HCT116 (cell line): ENCODE measurements around the gene BRD4. TPM values are rescaled to one million over a fixed set of nuclear protein-coding genes. Genes with fewer than 3 reads are reported as not detected.

Experiments
- ATAC-seq: fragments of 200-7000 bp; cut with Tn5 transposase; 2 replicates; pipeline ENCODE4 v1.9.1; 2020; ENCODE audit warnings: mild to moderate bottlenecking, moderate library complexity
- BruUV-seq: library from RNA; stranded (reverse); fragments of 400-500 nt; replicated peaks from 2 replicates; lab custom pipeline; 2021; lab: Mats Ljungman, UMichigan
- CTCF ChIA-PET: fragments of 300-600 bp; sonication (Branson Sonifier 250); formaldehyde crosslinking; loops from one replicate; lab custom pipeline; 2021; ENCODE audit warnings: antibody characterized with exemption; lab: Charles Lee
- POLR2A ChIA-PET: fragments of 300-600, 350-600 bp; sonication (Branson Sonifier 250); formaldehyde crosslinking; loops from one replicate; lab custom pipeline; 2021; ENCODE audit warnings: antibody characterized with exemption; lab: Charles Lee
- RAD21 ChIA-PET, 2 experiments: fragments of 300-600 bp; sonication (Branson Sonifier 250); formaldehyde crosslinking; loops; one replicate each; lab custom pipeline; 2023; ENCODE audit warnings: low total read pairs in 2 of 2; ENCODE audit not compliant: uncharacterized antibody in 2 of 2, unreplicated experiment in 2 of 2, low non-redundant PET in 1 of 2; lab: Charles Lee
- DNase-seq: peaks from one replicate; pipeline ENCODE4 v3.0.0-alpha.2; 2010; ENCODE audit warnings: low read depth, low spot score
- H2AFZ ChIP-seq: fragments of 200-600 bp; shearing (Covaris generic), sonication (generic); 2 replicates; pipeline ENCODE4 v1.6.1; 2017; ENCODE audit warnings: low read depth, mixed run types, mixed read lengths, antibody characterized with exemption, low read length; ENCODE audit not compliant: poor library complexity, severe bottlenecking
- H3K27ac ChIP-seq: 2 replicates; pipeline ENCODE4 v1.5.1; 2012; ENCODE audit warnings: low read depth, low read length
- H3K27me3 ChIP-seq: fragments of 200-600 bp; sonication (generic); 2 replicates; pipeline ENCODE4 v1.6.1; 2016; ENCODE audit warnings: mixed run types, low read length, mixed read lengths; ENCODE audit not compliant: insufficient read depth
- H3K36me3 ChIP-seq, 2 experiments: fragments of 200-500 bp in 1 of 2; fragments of 200-600 bp in 1 of 2; sonication (Bioruptor generic) in 1 of 2; sonication (generic) in 1 of 2; 2 replicates each; pipeline versions ENCODE4 v1.5.1 to v1.6.1; 2014 to 2016; ENCODE audit warnings: low read length in 2 of 2, inconsistent platforms in 1 of 2, mixed read lengths in 1 of 2, mixed run types in 1 of 2; ENCODE audit not compliant: insufficient read depth in 2 of 2, control insufficient read depth in 1 of 2
- H3K4me1 ChIP-seq, 2 experiments: fragments of 200-600 bp in 1 of 2; sonication (generic) in 1 of 2; 2 replicates each; pipeline versions ENCODE4 v1.5.1 to v1.6.1; 2012 to 2017; ENCODE audit warnings: low read length in 2 of 2, inconsistent platforms in 1 of 2, mild to moderate bottlenecking in 1 of 2, mixed read lengths in 1 of 2, mixed run types in 1 of 2, moderate library complexity in 1 of 2; ENCODE audit not compliant: insufficient read depth in 2 of 2, control insufficient read depth in 1 of 2
- H3K4me2 ChIP-seq: fragments of 200-600 bp; sonication (generic); 2 replicates; pipeline ENCODE4 v1.6.1; 2017; ENCODE audit warnings: mixed run types, low read length, mixed read lengths
- H3K4me3 ChIP-seq, 2 experiments: fragments of 200-600 bp in 1 of 2; sonication (generic) in 1 of 2; replicated peaks in 1 of 2; 2 replicates each; pipeline ENCODE4 v1.5.1; 2011 to 2016; ENCODE audit warnings: low read length in 2 of 2, control low read depth in 1 of 2, low read depth in 1 of 2, mild to moderate bottlenecking in 1 of 2, mixed read lengths in 1 of 2, mixed run types in 1 of 2
- H3K79me2 ChIP-seq: fragments of 200-600 bp; sonication (generic); 2 replicates; pipeline ENCODE4 v1.6.1; 2017; ENCODE audit warnings: mild to moderate bottlenecking, mixed run types, low read length, moderate library complexity, mixed read lengths; ENCODE audit not compliant: insufficient read depth
- H3K9ac ChIP-seq: fragments of 200-600 bp; sonication (generic); 2 replicates; pipeline ENCODE4 v1.6.1; 2016; ENCODE audit warnings: low read length, mixed read lengths
- H3K9me2 ChIP-seq: fragments of 200-600 bp; sonication (generic), shearing (Covaris generic); 2 replicates; pipeline ENCODE4 v1.6.1; 2017; ENCODE audit warnings: mixed run types, mild to moderate bottlenecking, moderate library complexity; ENCODE audit not compliant: insufficient read depth
- H3K9me3 ChIP-seq, 2 experiments: fragments of 200-500 bp in 1 of 2; fragments of 200-600 bp in 1 of 2; sonication (Bioruptor generic) in 1 of 2; sonication (generic) in 1 of 2; 2 replicates each; pipeline ENCODE4 v1.6.1; 2014 to 2017; ENCODE audit warnings: low read length in 2 of 2, mixed read lengths in 2 of 2, inconsistent platforms in 1 of 2, low read depth in 1 of 2, mild to moderate bottlenecking in 1 of 2, mixed run types in 1 of 2, moderate library complexity in 1 of 2; ENCODE audit not compliant: control insufficient read depth in 1 of 2, insufficient read depth in 1 of 2
- H4K20me1 ChIP-seq: fragments of 200-600 bp; sonication (generic), shearing (Covaris generic); 2 replicates; pipeline ENCODE4 v1.6.1; 2017; ENCODE audit warnings: mixed run types, mild to moderate bottlenecking, moderate library complexity; ENCODE audit not compliant: insufficient read depth
- CEBPB ChIP-seq: IDR thresholded peaks from 2 replicates; pipeline ENCODE4 v1.6.1; 2012; ENCODE audit warnings: low read depth
- EZH2phosphoT487 ChIP-seq: fragments of 200-600 bp; IDR thresholded peaks from 2 replicates; pipeline ENCODE4 v1.6.1; 2018; ENCODE audit warnings: antibody characterized with exemption, borderline replicate concordance
- JUND ChIP-seq: IDR thresholded peaks from 2 replicates; pipeline ENCODE4 v1.6.1; 2012
- POLR2A ChIP-seq: IDR thresholded peaks from 2 replicates; pipeline ENCODE4 v1.7.0; 2011; ENCODE audit warnings: borderline replicate concordance; ENCODE audit not compliant: insufficient read depth, insufficient read length; ENCODE audit errors: extremely low read depth
- RAD21 ChIP-seq: IDR thresholded peaks from 2 replicates; pipeline ENCODE4 v1.6.1; 2012; ENCODE audit warnings: low read depth, mild to moderate bottlenecking
- SIN3A ChIP-seq: IDR thresholded peaks from 2 replicates; pipeline ENCODE4 v1.6.1; 2012; ENCODE audit warnings: low read depth
- SP1 ChIP-seq: IDR thresholded peaks from 2 replicates; pipeline ENCODE4 v1.6.1; 2012; ENCODE audit warnings: low read depth
- TCF7L2 ChIP-seq: IDR thresholded peaks from 2 replicates; pipeline ENCODE4 v1.7.0; 2011; ENCODE audit warnings: borderline replicate concordance, inconsistent platforms; ENCODE audit not compliant: insufficient read depth, insufficient read length; ENCODE audit errors: extremely low read depth
- ZFX ChIP-seq: fragments of 450-650 bp; IDR thresholded peaks from 2 replicates; pipeline ENCODE4 v1.6.1; 2017
- intact Hi-C: fragments of 100-400 bp; cut with micrococcal nuclease; formaldehyde crosslinking; loops from 2 replicates; pipeline ENCODE4 v1.10.0; 2022
- total RNA-seq: library from RNA; stranded (reverse); gene quantifications from one replicate; pipeline ENCODE4 v1.2.1, GENCODE V29; 2021; ENCODE audit not compliant: unreplicated experiment
- TF ChIP-seq, protein P1 (sequence below): IDR thresholded peaks from 2 replicates; pipeline ENCODE4 v1.6.1; 2012
- TF ChIP-seq, protein P2 (sequence below), 3 experiments: fragments of 200-600 bp in 1 of 3; sonication (generic) in 1 of 3; IDR thresholded peaks in 2 of 3; conservative IDR thresholded peaks in 1 of 3; 2 replicates each; pipeline ENCODE4 v1.5.1; 2012 to 2017; ENCODE audit warnings: low read depth in 2 of 3, low read length in 2 of 3, antibody characterized with exemption in 1 of 3, borderline replicate concordance in 1 of 3, control low read depth in 1 of 3, mild to moderate bottlenecking in 1 of 3, mixed read lengths in 1 of 3, mixed run types in 1 of 3, moderate library complexity in 1 of 3; ENCODE audit not compliant: insufficient read depth in 1 of 3
- TF ChIP-seq, protein P3 (sequence below): IDR thresholded peaks from 2 replicates; pipeline ENCODE4 v1.6.1; 2012; ENCODE audit warnings: low read depth

BRD4 gene
- total RNA-seq, 1 experiment from 2014 or later, result 52.9 TPM

DNA sequence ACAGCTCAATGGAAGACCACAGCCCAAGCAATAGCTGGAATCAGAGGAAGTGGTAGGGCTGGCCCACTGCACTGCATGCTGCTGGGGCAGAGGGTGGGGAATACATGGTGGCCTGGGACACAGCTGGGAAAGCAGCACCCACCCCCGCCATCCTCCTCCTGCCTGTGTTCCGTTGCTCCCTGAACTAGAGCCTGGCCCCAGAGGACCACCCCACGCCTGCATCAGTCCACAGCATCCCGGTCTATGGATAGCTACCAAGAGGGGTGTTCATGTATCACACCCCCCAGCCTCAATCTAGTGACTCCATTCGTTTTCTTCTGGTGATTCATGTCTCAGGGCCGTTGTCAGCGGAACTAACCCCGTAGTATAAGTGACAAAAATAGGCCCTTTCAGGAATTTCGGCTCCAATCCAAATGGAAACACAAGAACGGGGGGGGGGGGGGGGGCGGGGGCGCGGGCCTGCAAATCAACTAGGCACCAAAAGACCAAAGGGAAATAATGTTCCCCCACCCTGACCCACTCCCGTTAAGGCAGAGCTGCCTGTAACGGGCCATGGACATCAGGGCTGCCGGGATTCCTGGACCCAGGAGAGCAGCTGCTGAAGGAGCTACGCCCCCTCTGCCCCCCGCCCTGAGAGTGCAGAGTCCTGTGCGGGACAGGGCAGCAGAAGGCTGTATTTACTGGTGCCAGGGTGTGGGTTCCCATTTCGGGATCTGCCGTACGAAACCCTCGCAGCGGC, 81.2 kb downstream of the BRD4 start:
- Histone ChIP-seq H3K4me3 (no peak overlapping the region), H3K79me2 (peaks cover 18% of the 10 kb centered on the region; the same call in 1 of the 2 replicates), H3K4me1 (peaks cover 14 to 28% of the 10 kb centered on the region in 2 experiments), H3K9me2 (no peaks in the 10 kb centered on the region), H3K9me3 (no peaks in the 10 kb centered on the region), H3K36me3 (peaks cover 0 to 4% of the 10 kb centered on the region in 2 experiments; a peak in 3 of 4 replicates), H3K27ac (no peak overlapping the region)
- peak; percentile 7; the same call in 1 of the 2 replicates for ATAC-seq
- intact Hi-C loops, result loop anchor here (5.0 kb wide), 1 partner anchor 379 kb away; no protein-coding TSS in a partner anchor
- RAD21 ChIA-PET, result interaction anchor here in 1 of 2 experiments (0.6 to 1.4 kb wide), 3 partner anchors 56 to 159 kb away, joined by 3 to 4 read pairs (median 3); no protein-coding TSS in a partner anchor
- DNase-seq, result no peak
- TF ChIP-seq EZH2phosphoT487 (no peak), ZFX (no peak)
- TF ChIP-seq, all 23 proteins: peak for 0
- BruUV-seq, result no TSS peak
- Histone ChIP-seq H4K20me1 (no peaks in the 10 kb centered on the region), H3K27me3 (no peaks in the 10 kb centered on the region), H2AFZ (no peak overlapping the region), H3K9ac (no peak overlapping the region), H3K4me2 (no peak overlapping the region)
- POLR2A ChIA-PET, result no interaction called here
- CTCF ChIA-PET, result interaction anchor here (0.7 to 2.2 kb wide), 11 partner anchors 10 to 305 kb away, joined by 3 to 14 read pairs (median 4); no protein-coding TSS in a partner anchor

DNA sequence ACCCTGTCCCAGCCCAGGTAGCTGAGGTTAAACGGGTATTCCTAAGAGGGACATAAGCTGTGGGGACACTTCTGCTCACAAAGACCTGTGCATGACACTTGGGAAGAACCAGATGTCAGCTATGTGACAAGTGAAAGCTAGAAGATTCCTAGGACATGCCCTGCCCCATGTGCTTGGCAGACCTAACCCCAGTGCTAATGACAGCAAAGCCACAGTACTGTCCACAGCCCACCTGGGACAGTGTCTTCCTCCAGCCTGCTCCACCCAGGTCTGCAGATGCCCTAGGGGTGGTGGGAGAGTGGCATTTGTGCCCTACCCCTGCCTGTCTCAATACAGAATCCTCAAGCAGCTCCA, 81.7 kb downstream of the BRD4 start:
- intact Hi-C loops, result loop anchor here (5.0 kb wide), 1 partner anchor 378 kb away; no protein-coding TSS in a partner anchor
- no peak for DNase-seq
- Histone ChIP-seq H3K36me3 (peaks cover 0 to 2% of the 10 kb centered on the region in 2 experiments; a peak in 2 of 4 replicates), H3K9ac (no peak overlapping the region), H3K9me2 (no peaks in the 10 kb centered on the region), H3K27ac (no peak overlapping the region), H4K20me1 (no peaks in the 10 kb centered on the region), H2AFZ (no peak overlapping the region), H3K79me2 (peaks cover 18% of the 10 kb centered on the region; the same call in 1 of the 2 replicates), H3K9me3 (no peaks in the 10 kb centered on the region), H3K4me2 (no peak overlapping the region), H3K27me3 (no peaks in the 10 kb centered on the region), H3K4me1 (peaks cover 14 to 28% of the 10 kb centered on the region in 2 experiments), H3K4me3 (no peak overlapping the region)
- ChIA-PET POLR2A (no interaction called here), CTCF (interaction anchor here (0.8 to 2.2 kb wide), 4 partner anchors 16 to 158 kb away, joined by 3 to 14 read pairs (median 4); no protein-coding TSS in a partner anchor), RAD21 (interaction anchor here in 1 of 2 experiments (0.6 to 1.4 kb wide), 2 partner anchors 55 to 159 kb away, joined by 3 to 4 read pairs; no protein-coding TSS in a partner anchor)
- BruUV-seq, result no TSS peak
- ATAC-seq, result no peak
- TF ChIP-seq JUND (no peak), RAD21 (no peak), ZFX (no peak), SP1 (no peak), CEBPB (no peak), TCF7L2 (no peak), POLR2A (no peak), SIN3A (no peak)
- TF ChIP-seq, protein P1, sequence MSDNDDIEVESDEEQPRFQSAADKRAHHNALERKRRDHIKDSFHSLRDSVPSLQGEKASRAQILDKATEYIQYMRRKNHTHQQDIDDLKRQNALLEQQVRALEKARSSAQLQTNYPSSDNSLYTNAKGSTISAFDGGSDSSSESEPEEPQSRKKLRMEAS, result no peak
- TF ChIP-seq, protein P2, sequence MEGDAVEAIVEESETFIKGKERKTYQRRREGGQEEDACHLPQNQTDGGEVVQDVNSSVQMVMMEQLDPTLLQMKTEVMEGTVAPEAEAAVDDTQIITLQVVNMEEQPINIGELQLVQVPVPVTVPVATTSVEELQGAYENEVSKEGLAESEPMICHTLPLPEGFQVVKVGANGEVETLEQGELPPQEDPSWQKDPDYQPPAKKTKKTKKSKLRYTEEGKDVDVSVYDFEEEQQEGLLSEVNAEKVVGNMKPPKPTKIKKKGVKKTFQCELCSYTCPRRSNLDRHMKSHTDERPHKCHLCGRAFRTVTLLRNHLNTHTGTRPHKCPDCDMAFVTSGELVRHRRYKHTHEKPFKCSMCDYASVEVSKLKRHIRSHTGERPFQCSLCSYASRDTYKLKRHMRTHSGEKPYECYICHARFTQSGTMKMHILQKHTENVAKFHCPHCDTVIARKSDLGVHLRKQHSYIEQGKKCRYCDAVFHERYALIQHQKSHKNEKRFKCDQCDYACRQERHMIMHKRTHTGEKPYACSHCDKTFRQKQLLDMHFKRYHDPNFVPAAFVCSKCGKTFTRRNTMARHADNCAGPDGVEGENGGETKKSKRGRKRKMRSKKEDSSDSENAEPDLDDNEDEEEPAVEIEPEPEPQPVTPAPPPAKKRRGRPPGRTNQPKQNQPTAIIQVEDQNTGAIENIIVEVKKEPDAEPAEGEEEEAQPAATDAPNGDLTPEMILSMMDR (IDR thresholded peaks at IDR 0.05 in 2 of 3, conservative IDR thresholded peaks at IDR 0.05 in 1 of 3; ENCODE audit: borderline replicate concordance in 1 of 3, insufficient read depth in 1 of 3, low read depth in 2 of 3, low read length in 2 of 3), result no peak
- TF ChIP-seq, protein P3, sequence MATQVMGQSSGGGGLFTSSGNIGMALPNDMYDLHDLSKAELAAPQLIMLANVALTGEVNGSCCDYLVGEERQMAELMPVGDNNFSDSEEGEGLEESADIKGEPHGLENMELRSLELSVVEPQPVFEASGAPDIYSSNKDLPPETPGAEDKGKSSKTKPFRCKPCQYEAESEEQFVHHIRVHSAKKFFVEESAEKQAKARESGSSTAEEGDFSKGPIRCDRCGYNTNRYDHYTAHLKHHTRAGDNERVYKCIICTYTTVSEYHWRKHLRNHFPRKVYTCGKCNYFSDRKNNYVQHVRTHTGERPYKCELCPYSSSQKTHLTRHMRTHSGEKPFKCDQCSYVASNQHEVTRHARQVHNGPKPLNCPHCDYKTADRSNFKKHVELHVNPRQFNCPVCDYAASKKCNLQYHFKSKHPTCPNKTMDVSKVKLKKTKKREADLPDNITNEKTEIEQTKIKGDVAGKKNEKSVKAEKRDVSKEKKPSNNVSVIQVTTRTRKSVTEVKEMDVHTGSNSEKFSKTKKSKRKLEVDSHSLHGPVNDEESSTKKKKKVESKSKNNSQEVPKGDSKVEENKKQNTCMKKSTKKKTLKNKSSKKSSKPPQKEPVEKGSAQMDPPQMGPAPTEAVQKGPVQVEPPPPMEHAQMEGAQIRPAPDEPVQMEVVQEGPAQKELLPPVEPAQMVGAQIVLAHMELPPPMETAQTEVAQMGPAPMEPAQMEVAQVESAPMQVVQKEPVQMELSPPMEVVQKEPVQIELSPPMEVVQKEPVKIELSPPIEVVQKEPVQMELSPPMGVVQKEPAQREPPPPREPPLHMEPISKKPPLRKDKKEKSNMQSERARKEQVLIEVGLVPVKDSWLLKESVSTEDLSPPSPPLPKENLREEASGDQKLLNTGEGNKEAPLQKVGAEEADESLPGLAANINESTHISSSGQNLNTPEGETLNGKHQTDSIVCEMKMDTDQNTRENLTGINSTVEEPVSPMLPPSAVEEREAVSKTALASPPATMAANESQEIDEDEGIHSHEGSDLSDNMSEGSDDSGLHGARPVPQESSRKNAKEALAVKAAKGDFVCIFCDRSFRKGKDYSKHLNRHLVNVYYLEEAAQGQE, result no peak
